T-cell (primary cell): ENCODE data around the gene FATE1. TPM values are rescaled to one million over a fixed set of nuclear protein-coding genes. Genes with fewer than 3 reads are reported as not detected.
"Not testable (repeated sequence)": the region's sequence is repeated elsewhere in the genome, so short reads cannot be mapped to it uniquely, and the experiment has no call there.

Experiments used
- ATAC-seq, 4 experiments: fragments of 200-7000 bp in 3 of 4; fragments of 150-1000 bp in 1 of 4; cut with Tn5 transposase; replicated peaks in 1 of 4; 1 replicate in 3 of 4; 2 replicates in 1 of 4; pipeline ENCODE4 v1.10.0; 2021; ENCODE audit warnings: moderate library complexity in 3 of 4, mild to moderate bottlenecking in 2 of 4, moderate number of reproducible peaks in 1 of 4
- CTCF ChIA-PET, 2 donors: fragments of 300-600 bp; sonication (Branson Sonifier 250); formaldehyde crosslinking; loops; one replicate each; lab custom pipeline; 2022; ENCODE audit warnings: antibody characterized with exemption in 2 of 2; lab: Charles Lee
- POLR2A ChIA-PET, 2 donors: fragments of 300-600 bp; sonication (Branson Sonifier 250); formaldehyde crosslinking; loops; one replicate each; lab custom pipeline; 2022; ENCODE audit warnings: antibody characterized with exemption in 2 of 2; lab: Charles Lee
- DNase-seq, 35 experiments: peaks; one replicate each; pipeline versions ENCODE4 v3.0.0 to v3.0.0-alpha.2; 2013 to 2023
- H3K27ac ChIP-seq: one replicate; pipeline ENCODE4 v1.5.1; 2013; ENCODE audit warnings: low read length
- H3K27me3 ChIP-seq, 2 experiments: replicated peaks in 1 of 2; 1 replicate in 1 of 2; 2 replicates in 1 of 2; pipeline versions ENCODE4 v1.6.1 to v1.7.0; 2013; ENCODE audit warnings: low read length in 1 of 2, mixed read lengths in 1 of 2; ENCODE audit not compliant: control insufficient read depth in 2 of 2, insufficient read depth in 2 of 2; ENCODE audit errors: extremely low read depth in 1 of 2
- H3K36me3 ChIP-seq, 2 donors: 1 replicate in 1 of 2; 2 replicates in 1 of 2; pipeline versions ENCODE4 v1.6.1 to v1.7.0; 2013; ENCODE audit warnings: low read length in 1 of 2; ENCODE audit not compliant: control insufficient read depth in 2 of 2, insufficient read depth in 1 of 2; ENCODE audit errors: extremely low read depth in 1 of 2
- H3K4me1 ChIP-seq, 2 experiments: 1 replicate in 1 of 2; 2 replicates in 1 of 2; pipeline versions ENCODE4 v1.6.1 to v1.7.0; 2013; ENCODE audit warnings: low read length in 2 of 2, mixed read lengths in 1 of 2; ENCODE audit not compliant: insufficient read depth in 2 of 2, control insufficient read depth in 1 of 2; ENCODE audit errors: extremely low read depth in 1 of 2
- H3K4me3 ChIP-seq, 2 donors: 1 replicate in 1 of 2; 2 replicates in 1 of 2; pipeline versions ENCODE4 v1.5.1 to v1.7.0; 2013; ENCODE audit warnings: mild to moderate bottlenecking in 2 of 2, low read length in 1 of 2, moderate library complexity in 1 of 2; ENCODE audit not compliant: control insufficient read depth in 1 of 2; ENCODE audit errors: extremely low read depth in 1 of 2
- H3K9me3 ChIP-seq: 2 replicates; pipeline ENCODE4 v1.7.0; 2013
- H3K27ac Mint-ChIP-seq, 2 donors: one replicate each; pipeline ENCODE4 v1.8.0; 2020 to 2021; ENCODE audit warnings: mild to moderate bottlenecking in 2 of 2, mixed read lengths in 2 of 2
- H3K27me3 Mint-ChIP-seq, 2 donors: one replicate each; pipeline ENCODE4 v1.8.0; 2021 to 2022; ENCODE audit warnings: mixed read lengths in 2 of 2
- H3K36me3 Mint-ChIP-seq: one replicate; pipeline ENCODE4 v1.8.0; 2021; ENCODE audit warnings: mixed read lengths
- H3K4me1 Mint-ChIP-seq, 3 donors: one replicate each; pipeline ENCODE4 v1.8.0; 2020 to 2022; ENCODE audit warnings: mixed read lengths in 3 of 3, mild to moderate bottlenecking in 1 of 3
- H3K4me3 Mint-ChIP-seq, 3 donors: one replicate each; pipeline ENCODE4 v1.8.0; 2020 to 2022; ENCODE audit warnings: mild to moderate bottlenecking in 3 of 3, mixed read lengths in 3 of 3, moderate library complexity in 3 of 3
- H3K9me3 Mint-ChIP-seq, 3 donors: one replicate each; pipeline ENCODE4 v1.8.0; 2020 to 2022; ENCODE audit warnings: mixed read lengths in 3 of 3
- WGBS: methylation state at CpG from one replicate; pipeline ENCODE4 v1.1.5; 2013; ENCODE audit warnings: missing lambda C conversion rate; ENCODE audit not compliant: insufficient coverage; 5-methylcytosine and 5-hydroxymethylcytosine counted together
- total RNA-seq, 35 experiments: library from RNA in 6 of 35; stranded (reverse) in 6 of 35; fragments of 120-200 nt in 1 of 35; gene quantifications; one replicate each; pipeline versions ENCODE4 v1.2.1 to v1.2.4 and lab custom pipeline; 2013 to 2026

FATE1 gene
- total RNA-seq, 5 donors from 2014 or later (not counting 1 experiment from before 2014, with no cell fraction given), result not detected

DNA sequence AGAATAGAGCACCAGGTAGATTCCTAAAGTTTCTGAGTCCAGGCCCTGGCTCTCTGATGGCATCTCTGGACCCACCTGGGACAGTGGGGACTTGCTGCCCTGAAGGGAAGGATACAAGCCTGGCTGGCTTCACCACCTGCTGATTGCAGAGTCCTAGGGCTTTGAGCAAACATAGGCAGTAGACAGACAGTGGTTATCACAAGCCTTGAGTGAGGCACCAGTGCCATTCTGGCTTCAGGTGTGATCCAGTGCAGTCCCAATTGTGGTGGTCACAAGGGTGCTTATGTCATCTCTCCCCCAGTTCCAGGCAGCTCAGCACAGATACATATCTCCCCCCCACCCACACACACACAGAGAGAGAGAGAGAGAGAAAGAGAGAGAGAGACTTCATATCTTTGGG, 27.1 kb upstream of the FATE1 start:
- Histone ChIP-seq H3K4me3 (no peak overlapping the region), H3K9me3 (no peaks in the 10 kb centered on the region), H3K4me1 (no peaks in the 10 kb centered on the region), H3K36me3 (no peaks in the 10 kb centered on the region), H3K27ac (no peak overlapping the region), H3K27me3 (no peaks in the 10 kb centered on the region)
- Mint-ChIP-seq H3K9me3 (no peaks in the 10 kb centered on the region), H3K27me3 (peaks cover 0 to 9% of the 10 kb centered on the region in 2 donors), H3K4me1 (no peaks in the 10 kb centered on the region), H3K27ac (no peak overlapping the region), H3K36me3 (no peaks in the 10 kb centered on the region), H3K4me3 (no peak overlapping the region)
- POLR2A ChIA-PET, result no interaction called here
- CTCF ChIA-PET, result interaction anchor here in 1 of 2 donors (0.6 kb wide), 1 partner anchor 44 kb away, joined by 5 read pairs; no protein-coding TSS in a partner anchor
- DNase-seq (no peak), ATAC-seq (no peak)

- Histone ChIP-seq H3K4me3 (no peak overlapping the region), H3K4me1 (no peaks in the 10 kb centered on the region), H3K27me3 (peaks cover 0 to 7% of the 10 kb centered on the region in 2 experiments), H3K27ac (no peak overlapping the region), H3K36me3 (no peaks in the 10 kb centered on the region), H3K9me3 (no peaks in the 10 kb centered on the region)
- no peak for ATAC-seq
- DNase-seq, result no peak
- POLR2A ChIA-PET, result no interaction called here
- Mint-ChIP-seq H3K36me3 (no peaks in the 10 kb centered on the region), H3K27me3 (peaks cover 12 to 29% of the 10 kb centered on the region in 2 donors), H3K4me3 (no peak overlapping the region), H3K4me1 (no peaks in the 10 kb centered on the region), H3K9me3 (no peaks in the 10 kb centered on the region), H3K27ac (no peak overlapping the region)
- CTCF ChIA-PET, result no interaction called here
- WGBS, result 88% methylated on average over 4 of the region's 6 CpGs
Observed at GRCh38 chrX:151692825-151693224, 23.0 kb upstream of the FATE1 start.

DNA sequence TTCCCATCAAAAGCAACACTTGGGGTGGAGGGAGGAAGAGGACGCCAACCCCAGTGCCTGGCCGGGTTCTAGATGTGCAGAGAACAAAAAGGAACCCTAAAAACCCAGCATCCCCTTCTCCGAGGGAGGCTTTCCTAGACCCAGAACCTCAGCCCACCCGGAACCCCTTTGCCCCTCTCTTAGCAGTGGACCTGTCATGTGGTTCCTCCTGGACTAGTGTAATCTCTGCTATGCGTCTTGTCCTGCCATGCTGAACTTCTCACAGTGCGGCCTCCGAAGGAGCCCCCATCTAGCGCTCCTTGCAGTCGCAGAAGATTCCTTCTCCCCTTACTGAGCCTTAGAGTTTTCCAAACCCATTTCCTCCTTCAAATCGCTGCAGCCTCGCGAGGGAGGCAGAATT, 21.7 kb upstream of the FATE1 start:
- POLR2A ChIA-PET, result no interaction called here
- no peak overlapping the region for H3K4me3 Mint-ChIP-seq
- no peak for DNase-seq
- H3K27ac Mint-ChIP-seq, result no peak overlapping the region
- CTCF ChIA-PET, result no interaction called here
- no peak for ATAC-seq
- WGBS, result no CpG with 5 or more reads among the region's 12 CpGs
- Histone ChIP-seq H3K27me3 (peaks cover 0 to 7% of the 10 kb centered on the region in 2 experiments), H3K27ac (no peak overlapping the region), H3K9me3 (no peaks in the 10 kb centered on the region), H3K36me3 (no peaks in the 10 kb centered on the region), H3K4me3 (no peak overlapping the region), H3K4me1 (no peaks in the 10 kb centered on the region)
- H3K4me1 Mint-ChIP-seq, result no peaks in the 10 kb centered on the region
- H3K27me3 Mint-ChIP-seq, result peaks cover 12 to 31% of the 10 kb centered on the region in 2 donors
- H3K36me3 Mint-ChIP-seq, result no peaks in the 10 kb centered on the region
- no peaks in the 10 kb centered on the region for H3K9me3 Mint-ChIP-seq

GRCh38 chrX:151694661-151695582, 20.9 kb upstream of the FATE1 start, which contains the start of gene PRRG3:
Gene PRRG3, plus strand, starts transcription at chrX:151695458. Its CDS starts 3,357 bp downstream, at chrX:151698815.
- Mint-ChIP-seq H3K36me3 (no peaks in the 10 kb centered on the region), H3K4me1 (no peaks in the 10 kb centered on the region), H3K27me3 (peaks cover 15 to 31% of the 10 kb centered on the region in 2 donors), H3K4me3 (no peak within 1 kb of the TSS), H3K27ac (no peak within 1 kb of the TSS), H3K9me3 (no peaks in the 10 kb centered on the region)
- ChIA-PET CTCF (no interaction called here), POLR2A (no interaction called here)
- DNase-seq (no peak), ATAC-seq (no peak)
- 13% methylated on average over 35 of the region's 100 CpGs for WGBS
- Histone ChIP-seq H3K27me3 (peaks cover 0 to 7% of the 10 kb centered on the region in 2 experiments), H3K4me3 (no peak within 1 kb of the TSS), H3K27ac (no peak within 1 kb of the TSS), H3K9me3 (no peaks in the 10 kb centered on the region), H3K4me1 (no peaks in the 10 kb centered on the region), H3K36me3 (no peaks in the 10 kb centered on the region)

DNA sequence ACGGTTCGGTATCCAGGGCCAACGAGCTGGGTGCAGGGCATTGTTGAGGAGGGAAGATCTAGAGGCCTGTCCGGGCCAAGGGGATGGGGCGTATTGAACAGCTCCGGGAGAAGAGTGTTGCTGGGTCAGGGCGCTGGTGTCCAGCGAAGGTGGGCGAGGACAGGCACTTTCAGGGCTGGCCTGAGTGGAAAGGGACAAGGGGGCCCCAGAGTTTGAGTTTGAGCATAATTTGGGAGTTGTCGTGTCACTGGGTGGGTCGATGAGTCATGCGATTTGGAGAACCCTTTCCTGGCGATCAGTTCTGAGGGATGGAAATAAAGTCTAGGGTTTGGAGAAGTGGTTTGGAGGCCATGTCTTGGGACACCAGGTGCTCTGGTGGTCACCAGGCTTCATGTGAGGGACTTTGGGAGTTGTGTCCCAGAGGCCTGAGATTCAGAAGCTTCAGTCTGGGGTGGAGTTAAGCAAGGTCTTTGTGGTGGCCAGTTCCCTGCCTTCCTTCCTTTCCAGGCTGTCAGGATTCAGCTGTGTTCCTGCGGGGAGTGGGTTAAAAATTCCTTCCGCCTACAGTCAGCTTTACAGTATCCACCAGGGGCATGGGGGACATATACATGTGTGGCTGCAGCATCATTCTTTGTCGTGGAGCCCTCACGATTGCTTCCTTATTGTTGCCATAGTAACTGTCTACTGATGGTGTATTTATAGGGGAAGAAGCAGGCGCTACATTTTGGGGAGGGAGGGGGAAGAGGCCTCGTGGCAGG, 20.1 kb upstream of the FATE1 start:
- no peaks in the 10 kb centered on the region for H3K36me3 ChIP-seq
- Mint-ChIP-seq H3K27me3 (peaks cover 16 to 31% of the 10 kb centered on the region in 2 donors), H3K36me3 (no peaks in the 10 kb centered on the region), H3K9me3 (no peaks in the 10 kb centered on the region), H3K4me3 (no peak overlapping the region), H3K27ac (no peak overlapping the region), H3K4me1 (no peaks in the 10 kb centered on the region)
- POLR2A ChIA-PET, result no interaction called here
- H3K27me3 ChIP-seq, result peaks cover 0 to 7% of the 10 kb centered on the region in 2 experiments
- H3K4me1 ChIP-seq, result no peaks in the 10 kb centered on the region
- CTCF ChIA-PET, result no interaction called here
- no peak overlapping the region for H3K27ac ChIP-seq
- no peak for DNase-seq
- H3K4me3 ChIP-seq, result no peak overlapping the region
- ATAC-seq, result no peak
- no peaks in the 10 kb centered on the region for H3K9me3 ChIP-seq
- WGBS, result 21% methylated on average over 9 of the region's 19 CpGs

DNA sequence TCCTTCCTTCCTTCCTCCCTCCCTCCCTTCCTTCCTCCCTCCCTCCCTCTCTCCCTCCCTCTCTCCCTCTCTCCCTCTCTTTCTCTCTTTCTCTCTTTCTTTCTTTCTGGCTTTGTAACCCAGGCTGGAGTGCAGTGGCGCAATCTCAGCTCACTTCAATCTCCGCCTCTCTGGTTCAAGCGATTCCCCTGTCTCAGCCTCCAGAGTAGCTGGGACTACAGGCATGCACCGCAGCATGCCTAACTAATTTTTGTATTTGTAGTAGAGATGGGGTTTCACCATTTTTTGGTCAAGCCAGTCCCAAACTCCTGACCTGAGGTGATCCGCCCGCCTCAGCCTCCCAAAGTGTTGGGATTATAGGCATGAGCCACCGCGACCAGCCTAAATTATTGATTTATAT, 18.8 kb upstream of the FATE1 start:
- H3K4me1 Mint-ChIP-seq, POLR2A ChIA-PET, H3K9me3 ChIP-seq, ATAC-seq, H3K4me3 ChIP-seq, H3K4me3 Mint-ChIP-seq, H3K9me3 Mint-ChIP-seq, H3K36me3 Mint-ChIP-seq, H3K27me3 ChIP-seq, H3K27ac Mint-ChIP-seq, H3K27ac ChIP-seq, H3K36me3 ChIP-seq, CTCF ChIA-PET, DNase-seq, H3K4me1 ChIP-seq: not testable (repeated sequence)
- peaks cover 19 to 31% of the 10 kb centered on the region in 2 donors for H3K27me3 Mint-ChIP-seq
- WGBS, result no CpG with 5 or more reads among the region's 8 CpGs
